GM21367 (cell line): Measurements from ENCODE around the gene ETFDH.
"Not testable (repeated sequence)": the region's sequence is repeated elsewhere in the genome, so short reads cannot be mapped to it uniquely, and the experiment has no call there.

Experiments used
- ATAC-seq: cut with Tn5 transposase; IDR thresholded peaks from one replicate; pipeline ENCODE4 v1.9.1; 2021; ENCODE audit not compliant: unreplicated experiment

ETFDH gene

GRCh38 chr4:158750379-158750778 lies 78.3 kb downstream of the ETFDH start:
- no peak for ATAC-seq

GRCh38 chr4:158754385-158755180 lies 82.5 kb downstream of the ETFDH start:
- no peak for ATAC-seq

- ATAC-seq, result not testable (repeated sequence)
Measured at GRCh38 chr4:158755819-158756218, 83.7 kb downstream of the ETFDH start.

- ATAC-seq, result no peak
Measured at GRCh38 chr4:158756588-158756987, 84.5 kb downstream of the ETFDH start.

GRCh38 chr4:158758142-158758541 lies 86.0 kb downstream of the ETFDH start:
- no peak for ATAC-seq

- ATAC-seq, result no peak
Measured at GRCh38 chr4:158758703-158759102, 86.6 kb downstream of the ETFDH start.
